ENCODE data around the gene WEE1.
"Not testable (repeated sequence)": the region's sequence is repeated elsewhere in the genome, so short reads cannot be mapped to it uniquely, and the experiment has no call there.

Gene WEE1

GRCh38 chr11:9600644-9601036 is 27.2 kb downstream of the WEE1 start:
- peak; percentile 29 for DNase-seq

DNA sequence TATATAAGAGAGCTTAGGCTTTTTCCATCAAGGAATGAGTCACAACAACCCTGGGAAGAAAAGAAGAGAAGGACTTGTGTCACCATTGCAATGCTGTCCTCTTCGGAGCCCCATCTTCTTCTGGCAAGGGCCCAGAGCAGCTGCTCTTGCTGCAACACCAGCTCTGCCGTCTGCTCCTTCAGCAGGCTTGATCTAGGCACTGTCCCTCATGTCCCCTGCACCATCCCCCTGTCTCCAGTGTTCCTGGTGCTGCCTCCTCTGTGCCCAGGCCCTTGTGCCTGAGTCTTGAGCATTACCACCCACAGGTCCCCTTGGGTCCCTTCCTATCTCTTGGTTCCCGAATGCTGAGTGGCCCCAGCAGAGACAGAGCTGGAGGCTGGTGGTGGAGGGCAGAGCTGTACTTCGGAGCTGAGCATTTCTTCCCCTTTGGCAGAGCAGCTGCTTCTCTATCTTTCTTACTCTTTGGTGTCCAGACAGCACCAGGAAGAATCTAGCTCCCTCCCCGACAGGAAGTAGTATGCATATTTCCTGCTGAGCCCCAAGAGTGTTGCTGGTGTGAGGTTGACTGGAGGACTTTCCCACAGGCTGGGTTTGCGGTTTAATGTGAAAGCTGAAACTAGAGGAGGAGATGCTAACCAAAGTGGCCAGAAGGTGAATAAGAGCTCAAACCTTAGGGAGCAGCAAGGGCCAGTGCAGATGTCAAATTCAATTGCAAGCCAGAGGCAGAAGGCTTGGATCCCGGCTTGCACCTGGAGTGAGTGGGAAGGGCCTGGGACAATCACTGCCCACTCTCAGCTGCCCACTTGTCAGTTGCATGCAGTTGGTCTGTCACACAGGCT is 27.8 kb downstream of the WEE1 start:
- DNase-seq = no peak

DNA sequence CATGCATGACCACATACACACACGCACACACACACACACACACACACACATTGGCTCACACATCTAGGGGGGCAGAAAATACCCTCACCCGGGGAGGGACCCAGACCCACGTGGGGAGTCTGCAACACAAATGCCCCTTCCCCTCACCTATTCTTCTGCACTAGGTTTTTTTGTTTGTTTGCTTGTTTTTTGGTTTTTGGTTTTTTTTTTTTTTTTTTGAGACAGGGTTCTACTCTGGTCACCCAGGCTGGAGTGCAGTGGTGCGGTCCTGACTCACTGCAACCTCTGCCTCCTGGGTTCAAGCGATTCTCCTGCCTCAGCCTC is 28.4 kb downstream of the WEE1 start:
- DNase-seq = no peak

- not testable (repeated sequence) for DNase-seq
Measured at GRCh38 chr11:9603214-9603613, 29.7 kb downstream of the WEE1 start.

GRCh38 chr11:9604134-9604533 is 30.7 kb downstream of the WEE1 start:
- DNase-seq = no peak

- no peak for DNase-seq
Measured at GRCh38 chr11:9605742-9606141, 32.3 kb downstream of the WEE1 start.

DNA sequence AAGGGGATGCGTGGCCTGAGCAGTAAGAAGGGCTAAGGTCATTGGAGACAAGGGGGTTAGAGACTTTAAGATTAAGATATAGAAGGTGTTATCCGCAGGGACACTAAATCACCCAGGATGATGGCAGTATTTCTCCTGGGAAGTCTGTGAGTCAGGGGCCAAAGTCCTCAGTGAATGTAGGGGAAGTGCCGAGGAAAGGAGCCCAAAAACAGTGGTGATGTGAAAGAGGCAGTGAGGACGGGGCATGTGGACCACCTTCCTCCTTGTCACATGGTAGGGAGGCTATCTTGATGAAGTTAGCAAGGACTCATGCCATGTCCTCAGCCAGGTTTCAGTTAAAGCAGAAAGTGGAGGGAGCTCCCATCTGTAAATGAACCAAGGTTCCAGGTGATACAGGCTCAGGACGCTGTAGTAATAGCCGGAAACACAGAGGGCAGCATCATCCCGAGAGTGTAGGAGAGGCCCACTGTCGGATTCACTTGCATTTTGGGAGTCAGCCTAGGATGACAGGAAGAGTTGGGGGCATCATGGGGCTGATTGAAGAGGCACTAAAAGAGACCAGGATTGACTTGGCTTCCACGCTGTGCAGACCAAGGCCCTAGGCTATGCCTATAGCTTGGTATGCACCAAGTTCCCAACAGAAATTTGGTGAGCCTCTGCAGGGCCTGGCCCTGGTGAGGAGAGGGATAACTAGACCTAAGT is 33.5 kb downstream of the WEE1 start:
- DNase-seq = no peak

GRCh38 chr11:9607511-9607899 is 34.0 kb downstream of the WEE1 start:
- DNase-seq = no peak

GRCh38 chr11:9609002-9609759 is 35.7 kb downstream of the WEE1 start:
- DNase-seq = no peak

DNA sequence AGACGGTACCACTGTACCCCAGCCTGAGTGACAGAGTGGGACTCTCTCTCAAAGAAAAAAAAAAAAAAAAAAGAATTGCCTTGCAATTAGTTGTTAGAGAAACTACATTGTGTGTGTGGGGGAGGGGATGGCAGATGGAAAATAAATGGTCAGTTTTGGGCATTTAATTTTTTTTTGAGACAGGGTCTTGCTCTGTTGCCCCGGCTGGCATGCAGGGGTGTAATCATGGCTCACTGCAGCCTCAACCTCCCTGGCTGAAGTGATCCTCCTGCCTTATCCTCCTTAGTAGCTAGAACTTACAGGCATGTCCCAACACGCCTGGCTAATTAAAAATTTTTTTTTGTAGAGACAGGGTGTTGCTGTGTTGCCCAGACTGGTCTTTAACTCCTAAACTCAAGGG is 36.4 kb downstream of the WEE1 start:
- no peak for DNase-seq

DNA sequence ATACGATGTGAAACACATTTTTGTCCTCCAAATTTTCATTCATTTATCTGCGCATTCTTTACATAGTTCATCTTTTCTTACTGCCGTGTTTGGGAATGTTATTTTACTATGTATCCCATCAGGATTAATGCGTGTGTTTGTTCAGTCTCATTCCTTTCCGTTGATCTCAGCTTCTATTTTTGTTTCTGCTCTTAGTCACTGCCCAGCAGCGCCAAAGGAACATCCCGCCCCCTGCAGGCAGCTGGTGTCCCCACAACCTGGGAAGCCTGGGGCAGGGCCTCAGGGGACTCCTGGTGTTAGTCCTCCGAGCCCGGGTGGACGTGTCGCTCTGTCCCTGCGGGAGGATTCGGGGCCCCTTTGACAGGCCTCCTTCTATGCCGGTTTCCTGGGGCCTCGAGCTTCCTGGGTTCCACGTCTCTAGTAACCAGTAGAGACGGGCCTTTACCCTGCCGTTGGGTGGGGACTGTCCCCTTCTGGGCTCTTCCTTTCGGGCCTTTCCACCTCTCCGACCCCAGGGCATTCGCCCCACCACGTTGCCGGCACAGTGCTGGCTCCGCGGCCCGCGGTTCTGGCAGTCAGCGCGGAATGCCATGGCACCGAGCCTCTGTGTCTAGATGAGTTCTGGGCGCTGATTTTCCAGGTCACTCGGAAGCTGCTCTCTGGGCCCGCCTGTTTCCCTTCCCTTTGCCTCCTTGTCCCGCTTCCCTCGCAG is 39.8 kb downstream of the WEE1 start:
- peak; percentile 83 for DNase-seq

DNA sequence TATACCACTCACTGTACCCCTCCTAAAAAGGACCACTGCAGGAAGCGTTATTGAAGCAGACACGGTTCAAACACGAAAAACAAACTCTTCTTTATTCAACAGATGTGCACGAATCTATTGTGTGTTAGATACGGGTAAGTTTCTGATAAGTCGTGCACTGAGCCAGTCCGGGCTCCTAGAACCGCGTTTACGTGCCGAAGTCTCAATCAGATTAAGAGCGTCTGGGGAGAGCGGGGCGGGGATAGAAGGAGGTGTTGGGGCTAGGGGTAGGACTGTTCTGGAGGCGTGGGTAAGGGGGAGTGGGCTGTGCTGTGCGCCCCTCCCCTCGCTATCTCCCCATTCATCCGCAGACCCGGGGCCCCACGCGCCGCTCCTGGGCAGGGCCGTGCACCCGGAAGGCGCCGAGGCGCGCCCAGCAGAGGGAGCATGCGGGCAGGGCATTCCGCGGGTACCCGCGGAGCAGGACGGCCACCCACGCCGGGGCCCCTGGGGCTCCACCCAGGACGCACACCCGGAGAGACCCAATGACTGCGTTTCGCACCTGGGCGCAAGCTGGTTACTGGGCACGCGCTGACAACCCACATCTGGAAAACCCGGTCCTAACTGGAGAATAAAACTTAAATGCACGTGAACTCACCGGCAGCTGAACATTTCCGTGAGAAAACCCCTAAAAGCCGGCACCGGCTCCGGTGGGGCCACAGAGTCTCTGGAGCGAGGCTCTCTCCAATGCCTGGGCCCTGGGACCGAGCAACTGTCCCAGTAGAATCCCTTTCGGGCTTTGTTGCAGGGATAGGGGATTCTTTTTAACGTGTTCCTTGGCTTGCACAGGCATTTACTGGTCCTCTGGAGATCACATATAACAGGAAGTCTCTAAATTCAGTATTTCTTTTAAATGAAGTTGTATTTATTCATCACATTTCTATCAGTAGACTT is 40.6 kb downstream of the WEE1 start:
- peak; percentile 76 for DNase-seq

GRCh38 chr11:9615031-9615451 is 41.6 kb downstream of the WEE1 start:
- no peak for DNase-seq

DNA sequence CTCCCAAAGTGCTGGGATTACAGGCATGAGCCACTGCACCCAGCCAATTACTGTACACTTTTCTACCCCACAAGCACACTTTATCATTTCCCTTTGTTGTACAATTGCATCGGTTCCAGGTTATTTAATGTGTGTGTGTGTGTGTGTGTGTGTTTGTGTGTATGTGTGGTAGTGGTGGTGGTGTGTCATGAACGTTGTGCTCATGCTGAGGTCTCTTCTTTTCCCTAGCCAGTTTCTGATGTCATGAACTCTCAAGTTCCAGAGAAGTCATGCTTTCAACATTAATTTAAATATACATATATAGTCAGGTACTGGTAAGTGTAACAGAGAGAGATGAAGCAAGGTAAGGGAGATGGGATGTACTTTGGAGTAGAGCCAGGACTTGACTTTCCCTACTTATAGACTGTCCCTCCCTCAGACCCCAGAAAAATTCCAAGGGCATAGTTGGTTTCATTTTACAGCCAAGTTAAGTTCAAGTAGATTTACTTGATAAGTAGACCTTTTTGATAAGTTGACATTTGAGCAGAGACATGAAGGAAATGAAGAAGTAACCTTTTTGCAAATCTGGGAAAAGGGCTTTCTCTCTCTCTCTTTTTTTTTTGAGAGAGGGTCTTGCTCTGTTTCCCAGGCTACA is 42.7 kb downstream of the WEE1 start:
- no peak for DNase-seq

DNA sequence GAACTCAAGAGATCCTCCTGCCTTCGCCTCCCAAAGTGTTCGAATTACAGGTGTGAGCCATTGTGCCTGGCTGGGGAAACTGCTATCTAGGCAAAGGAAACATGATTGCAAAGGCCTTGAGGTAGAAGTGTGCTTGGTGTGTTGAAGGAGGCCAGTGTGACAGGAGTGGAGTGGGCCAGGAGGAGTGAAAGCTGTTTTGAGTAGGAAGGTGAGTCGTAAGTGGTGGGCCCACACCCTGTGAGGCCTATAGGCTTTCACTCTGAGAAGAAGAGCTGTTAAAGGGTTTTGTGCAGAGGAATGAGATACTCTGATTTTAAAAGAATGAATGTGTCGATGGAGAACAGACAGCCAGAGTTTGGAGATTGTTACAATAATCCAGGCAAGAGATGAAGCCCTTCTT is 43.4 kb downstream of the WEE1 start:
- DNase-seq = peak; percentile 40

GRCh38 chr11:9617940-9618339 is 44.5 kb downstream of the WEE1 start:
- peak; percentile 70 for DNase-seq

DNA sequence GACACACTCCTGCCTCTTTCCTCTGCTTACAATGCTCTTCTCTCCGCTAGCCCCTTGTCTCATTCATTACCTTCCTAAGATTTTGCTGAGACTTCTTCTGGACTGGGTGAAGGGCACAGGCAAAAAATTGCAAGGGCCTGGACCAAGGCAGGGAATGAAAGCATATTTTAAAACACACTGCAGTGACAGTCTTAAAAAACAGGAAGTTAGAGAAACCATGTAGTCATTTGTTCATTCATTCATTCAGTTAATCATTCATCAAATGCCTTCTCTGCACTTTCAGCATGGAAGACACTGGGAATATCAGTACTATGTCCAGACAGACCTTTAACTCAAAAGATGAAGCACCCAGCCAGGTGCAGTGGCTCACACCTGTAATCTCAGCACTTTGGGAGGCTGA is 45.5 kb downstream of the WEE1 start:
- DNase-seq = no peak

DNA sequence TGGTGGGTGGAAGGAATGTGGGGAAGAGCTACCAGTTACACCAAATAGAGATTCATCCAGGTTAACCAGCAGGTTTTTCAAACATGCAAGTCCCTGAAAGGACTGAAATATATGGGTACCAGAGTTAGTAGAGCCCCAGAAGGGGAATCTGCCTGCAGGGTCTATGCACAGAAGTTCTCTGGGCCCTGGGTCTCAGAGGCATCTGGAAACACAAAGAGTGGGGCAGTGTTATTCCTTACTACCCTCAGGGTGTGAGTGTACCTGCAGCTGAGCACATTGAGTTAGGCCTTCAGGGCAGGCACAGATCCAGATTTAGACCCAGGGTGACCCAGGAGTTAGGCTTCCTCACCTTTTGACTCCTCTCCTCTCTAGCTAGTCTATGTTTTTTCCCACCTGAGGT is 46.5 kb downstream of the WEE1 start:
- DNase-seq = no peak

DNA sequence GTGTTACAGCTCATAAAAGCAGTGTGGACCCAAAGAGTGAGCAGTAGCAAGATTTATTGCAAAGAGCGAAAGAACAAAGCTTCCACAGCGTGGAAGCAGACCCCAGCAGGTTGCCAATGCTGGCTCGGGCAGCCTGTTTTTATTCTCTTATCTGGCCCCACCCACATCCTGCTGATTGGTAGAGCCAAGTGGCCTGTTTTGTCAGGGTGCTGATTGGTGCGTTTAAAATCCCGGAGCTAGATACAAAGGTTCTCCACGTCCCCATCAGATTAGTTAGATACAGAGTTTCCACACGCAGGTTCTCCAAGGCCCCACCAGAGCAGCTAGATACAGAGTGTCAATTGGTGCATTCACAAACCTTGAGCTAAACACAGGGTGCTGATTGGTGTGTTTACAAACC is 48.9 kb downstream of the WEE1 start:
- not testable (repeated sequence) for DNase-seq

GRCh38 chr11:9623053-9623452 is 49.6 kb downstream of the WEE1 start:
- not testable (repeated sequence) for DNase-seq

GRCh38 chr11:9624448-9624847 is 51.0 kb downstream of the WEE1 start:
- DNase-seq = no peak

DNA sequence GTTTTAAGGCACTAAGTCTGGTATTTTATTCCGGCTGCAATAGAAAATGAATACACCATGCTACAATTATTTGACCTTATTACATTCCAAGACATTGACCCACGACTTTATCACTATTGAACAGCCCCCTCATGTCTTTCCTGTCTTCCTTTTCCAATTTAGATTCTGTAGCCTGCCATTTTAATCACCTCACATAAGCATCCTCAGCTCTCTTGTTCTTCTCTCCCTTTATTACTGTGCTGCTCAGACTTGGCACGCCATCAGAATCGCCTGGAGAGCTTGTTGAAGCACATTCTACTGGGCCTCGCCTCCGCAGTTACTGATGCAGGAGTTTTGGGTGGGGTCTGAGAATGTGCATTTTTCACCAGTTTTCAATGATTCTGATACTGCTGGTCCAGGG is 51.7 kb downstream of the WEE1 start:
- no peak for DNase-seq

Measured in NCI-H226 (cell line).